DMS 273 treated with DMSO at 0.1 percent for 48 hours (cell line): Measurements from ENCODE around the gene SEPTIN5.
"Not testable (repeated sequence)": the region's sequence is repeated elsewhere in the genome, so short reads cannot be mapped to it uniquely, and the experiment has no call there.

ENCODE experiments used
- DNase-seq: peaks from one replicate; lab custom pipeline; 2025; lab: John Stamatoyannopoulos, UW

Gene SEPTIN5

DNA sequence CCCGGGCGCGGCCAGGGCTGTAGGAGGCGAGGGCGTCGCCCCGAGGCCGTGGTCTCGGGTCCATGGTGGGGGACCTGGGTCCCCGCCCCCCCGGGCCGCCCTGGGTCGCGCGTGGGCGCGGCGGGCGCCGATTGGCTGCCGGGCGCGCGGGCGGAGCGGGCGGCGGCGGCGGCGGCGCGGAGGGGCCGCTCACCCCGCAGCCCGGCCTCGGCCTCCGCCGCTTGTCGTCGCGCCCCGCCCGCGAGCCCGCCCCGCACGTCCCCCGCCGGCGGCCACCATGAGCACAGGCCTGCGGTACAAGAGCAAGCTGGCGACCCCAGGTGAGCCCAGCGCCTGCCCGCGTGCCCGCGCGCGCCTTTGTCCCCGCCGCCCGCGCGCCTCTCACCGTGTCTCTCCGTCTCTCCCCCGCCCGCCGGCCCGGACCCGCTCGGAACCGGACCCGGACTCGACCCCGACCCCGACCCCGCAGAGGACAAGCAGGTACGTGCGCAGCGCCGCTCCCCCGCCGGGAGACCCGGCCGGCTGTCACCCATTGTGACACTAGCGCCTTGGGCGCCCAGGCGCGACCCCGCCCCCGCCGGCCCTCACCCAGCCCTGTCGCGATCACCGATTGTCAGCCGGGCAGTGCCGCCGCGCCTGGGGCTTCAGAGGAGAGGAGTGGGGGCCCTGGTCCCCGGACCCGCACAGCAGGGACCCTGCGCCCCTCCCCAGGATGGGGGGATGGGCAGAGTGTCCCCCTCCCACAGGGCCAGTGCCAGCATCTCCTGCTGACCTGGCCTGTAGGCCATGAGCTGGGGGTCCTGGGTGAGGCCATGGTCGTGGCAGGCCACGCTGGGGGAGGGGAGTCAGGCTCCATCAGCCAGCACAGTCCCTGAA is at the start of gene SEPTIN5:
SEPTIN5 (plus strand) TSS at position 192 of the 876 bp plus-strand sequence; CDS start at position 278, 86 bp downstream.
- no peak for DNase-seq

DNA sequence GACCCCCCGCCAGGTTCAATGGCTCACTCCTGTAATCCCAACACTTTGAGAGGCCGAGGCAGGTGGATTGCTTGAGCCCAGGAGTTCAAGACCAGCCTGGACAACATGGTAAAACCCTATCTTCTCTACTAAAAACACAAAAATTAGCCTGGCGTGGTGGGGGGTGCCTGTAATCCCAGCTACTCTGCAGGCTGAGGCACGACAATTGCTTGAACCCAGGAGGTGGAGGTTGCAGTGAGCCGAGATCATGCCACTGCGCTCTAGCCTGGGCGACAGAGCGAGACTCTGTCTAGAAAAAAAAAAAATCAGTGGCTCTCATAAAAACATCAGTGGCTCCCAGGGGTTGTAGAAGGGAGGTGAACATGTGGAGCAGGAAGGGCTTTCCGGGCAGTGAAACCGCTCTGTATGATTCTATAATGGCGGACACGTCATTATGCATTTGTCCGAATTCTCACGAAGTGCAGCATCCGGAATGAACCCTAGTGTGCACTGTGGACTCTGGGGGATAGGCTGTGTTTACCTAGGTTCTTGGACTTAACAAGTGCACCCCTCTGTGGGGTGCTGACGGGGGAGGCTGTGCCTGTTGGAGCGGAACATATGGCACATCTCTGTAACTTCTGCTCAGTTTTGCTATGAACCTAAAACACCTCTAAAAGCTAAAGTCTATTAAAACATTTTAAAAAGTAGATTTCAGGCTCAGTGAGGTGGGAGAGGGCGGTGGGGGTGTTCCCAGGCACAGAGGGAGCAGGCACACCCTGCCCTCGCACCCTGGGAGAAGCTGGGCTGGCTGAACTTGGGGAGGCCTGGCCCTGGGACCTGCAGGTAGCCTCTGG is 49.1 kb upstream of the SEPTIN5 start:
- DNase-seq = no peak

DNA sequence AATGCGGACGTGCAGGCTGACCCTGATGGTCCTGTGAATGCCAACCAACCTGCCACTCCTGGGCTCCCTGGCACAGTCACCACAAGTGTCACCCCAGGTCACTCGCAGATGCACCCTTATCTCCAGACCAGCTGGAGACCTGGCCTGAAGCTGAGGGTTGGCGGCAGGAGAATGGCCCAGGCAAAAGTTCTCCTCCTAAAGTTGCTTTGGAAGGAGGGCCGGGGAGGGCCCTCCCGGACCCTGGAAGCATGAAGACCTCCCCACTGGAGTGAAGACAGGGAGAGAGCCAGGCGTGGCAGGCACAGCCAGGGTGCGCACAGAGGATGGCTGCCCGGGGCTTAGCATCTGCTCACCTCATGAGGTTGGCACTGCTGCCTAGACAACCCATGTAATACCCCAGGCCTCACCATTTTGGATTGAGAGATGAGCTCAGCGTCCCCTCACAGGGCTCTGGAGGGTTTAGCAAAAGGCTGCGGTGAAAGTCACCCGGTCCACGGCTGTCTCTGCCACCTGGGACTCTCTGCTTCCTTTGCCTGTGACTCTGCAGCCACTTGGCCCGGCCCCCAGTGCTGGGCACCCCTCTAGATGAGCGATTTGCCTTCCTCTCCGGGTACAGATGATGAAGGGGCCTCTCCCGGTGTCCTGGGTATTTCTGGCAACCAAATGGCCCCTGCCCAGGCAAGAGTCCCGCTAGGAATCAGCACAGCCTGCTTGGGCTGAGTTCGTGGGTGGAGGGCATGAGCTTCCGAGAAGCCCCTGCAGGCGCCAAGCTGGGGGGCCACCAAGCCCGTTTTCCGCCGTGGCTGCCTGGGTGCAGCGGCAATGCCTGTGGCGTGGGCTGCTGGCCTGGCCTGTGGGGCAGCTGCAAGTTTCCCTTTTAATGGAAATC is 48.3 kb upstream of the SEPTIN5 start:
- DNase-seq = no peak

DNA sequence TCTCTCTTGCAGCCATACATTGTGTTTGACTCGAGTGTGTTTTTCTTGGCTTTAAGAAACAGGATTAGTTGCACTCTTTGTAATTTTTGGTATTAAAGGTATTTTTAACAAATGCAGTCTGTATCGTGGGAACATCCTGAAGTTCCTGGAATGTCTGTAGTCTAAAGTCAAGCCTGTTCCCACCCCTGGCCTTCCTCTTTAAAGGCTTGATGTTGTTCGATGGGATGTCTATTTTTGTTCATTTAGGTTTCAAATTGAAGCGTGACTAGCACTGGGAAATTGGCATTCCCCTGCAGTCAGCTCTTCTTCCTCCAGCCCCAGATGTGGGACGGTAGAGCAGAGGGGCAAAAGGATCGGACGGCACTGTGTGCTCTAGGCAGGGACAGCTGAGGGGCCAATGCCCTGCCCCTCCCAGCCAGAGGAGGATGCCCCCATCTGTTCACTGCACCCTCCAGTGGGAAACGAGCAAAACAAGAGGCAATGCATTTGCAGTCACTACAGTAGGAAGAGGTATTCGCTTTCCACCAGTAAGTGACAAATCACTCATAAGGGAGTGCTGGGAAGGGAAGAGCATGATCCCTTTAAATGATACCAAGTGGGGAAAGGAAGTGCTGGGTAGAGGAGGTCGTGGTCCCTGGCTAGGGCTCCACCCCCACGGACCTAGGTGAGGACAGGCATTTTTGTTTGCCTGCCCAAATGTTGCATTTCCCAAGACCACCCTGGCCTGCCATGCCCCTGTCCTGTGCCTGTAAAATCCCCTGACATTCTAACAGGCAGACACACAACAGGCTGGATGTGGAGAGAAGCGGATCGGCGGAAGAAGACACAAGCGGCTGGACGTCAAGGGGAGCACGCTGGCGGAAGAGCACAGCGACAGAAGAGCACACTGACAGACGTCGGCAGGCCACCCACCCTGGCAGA is 47.4 kb upstream of the SEPTIN5 start:
- no peak for DNase-seq

DNA sequence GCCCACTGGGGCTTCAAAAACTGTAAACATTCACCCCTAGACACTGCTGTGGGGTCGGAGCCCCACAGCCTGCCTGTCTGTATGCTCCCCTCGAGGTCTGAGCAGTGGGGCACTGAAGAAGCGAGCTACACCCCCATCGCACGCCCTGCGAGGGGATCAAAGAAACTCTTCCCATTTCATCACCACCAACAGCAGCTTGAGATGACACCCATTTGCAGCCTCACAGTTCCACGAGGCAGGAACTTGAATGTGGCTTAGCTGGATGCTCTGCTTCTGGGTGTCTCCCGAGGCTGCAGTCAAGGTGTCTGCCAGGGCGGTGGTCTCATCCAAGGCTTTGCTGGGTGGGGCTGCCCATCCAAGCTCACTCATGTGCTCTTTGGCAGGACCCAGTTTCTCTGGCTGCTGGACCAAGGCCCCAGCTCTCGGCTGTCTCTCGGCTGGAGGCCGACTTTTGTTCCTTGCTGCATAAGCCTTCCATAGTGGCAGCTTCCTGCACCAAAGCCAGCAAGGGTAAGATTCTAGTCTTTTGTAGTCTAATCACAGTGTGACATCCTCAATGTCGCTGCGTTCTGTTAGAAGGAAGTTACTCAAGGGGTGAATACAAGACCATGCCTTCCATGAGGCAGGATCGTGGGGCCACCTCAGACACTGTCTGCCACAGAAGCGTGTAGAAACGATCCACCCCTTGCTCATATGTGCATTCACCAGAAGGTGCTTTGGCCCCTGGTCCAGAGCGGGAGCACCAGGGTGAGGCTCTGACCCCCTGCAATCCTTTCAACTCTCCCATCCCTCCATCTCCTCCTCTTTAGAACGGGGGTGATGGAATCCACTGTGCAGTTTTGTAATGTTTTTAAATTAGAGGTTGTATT is 46.2 kb upstream of the SEPTIN5 start:
- no peak for DNase-seq

DNA sequence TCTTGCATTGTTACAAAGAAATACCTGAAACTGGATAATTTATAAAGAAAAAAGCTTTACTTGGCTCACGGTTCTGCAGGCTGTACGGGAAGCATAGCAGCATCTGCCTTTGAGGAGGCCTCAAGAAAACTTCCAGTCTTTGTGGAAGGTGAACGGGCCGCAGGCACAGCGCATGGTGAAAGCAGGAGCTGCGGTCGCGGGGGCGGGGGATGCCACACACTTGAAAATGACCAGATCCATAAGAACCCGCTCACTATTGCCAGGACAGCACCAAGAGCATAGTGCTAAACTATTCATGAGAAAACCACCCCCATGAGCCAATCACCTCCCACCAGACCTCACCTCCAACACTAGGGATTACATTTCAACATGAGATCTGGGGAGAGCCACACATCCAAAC is 45.6 kb upstream of the SEPTIN5 start:
- DNase-seq = no peak

DNA sequence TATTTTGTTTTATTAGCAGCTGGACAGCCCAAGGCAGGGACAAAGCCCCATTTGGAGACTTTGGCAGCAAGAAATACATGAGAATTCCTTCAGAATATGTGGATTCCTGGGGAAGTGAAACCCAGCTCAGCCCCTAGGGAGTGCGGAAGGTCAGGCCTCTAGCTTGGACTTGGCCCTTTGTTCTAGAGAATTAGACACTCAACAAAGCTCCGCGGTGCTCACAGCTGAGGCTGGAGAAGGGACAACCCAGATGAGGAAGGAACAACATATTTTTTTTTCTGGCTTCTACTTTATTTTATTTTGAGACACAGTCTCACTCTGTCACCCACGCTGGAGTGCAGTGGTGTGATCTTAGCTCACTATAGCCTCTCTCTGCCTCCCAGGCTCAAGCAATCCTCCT is 44.7 kb upstream of the SEPTIN5 start:
- DNase-seq = no peak

DNA sequence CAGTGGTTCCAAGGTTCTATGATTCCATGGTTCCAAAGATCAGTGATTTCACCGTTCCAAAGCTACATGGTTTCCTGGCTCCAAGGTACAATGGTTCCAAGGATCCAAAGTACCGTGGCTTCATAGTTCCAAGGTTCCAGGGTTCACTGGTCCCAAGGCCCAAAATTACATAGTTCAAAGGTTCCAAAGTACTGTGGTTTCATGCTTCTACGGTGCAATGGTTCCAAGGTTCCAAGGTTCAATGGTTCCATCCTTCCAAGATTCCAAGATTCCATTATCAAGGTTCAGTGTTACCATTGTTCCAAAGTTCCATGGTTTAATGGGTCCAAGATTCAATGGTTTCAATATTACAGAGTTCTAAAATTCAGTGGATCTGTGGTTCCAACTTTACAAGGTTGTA is 43.0 kb upstream of the SEPTIN5 start:
- DNase-seq = no peak

DNA sequence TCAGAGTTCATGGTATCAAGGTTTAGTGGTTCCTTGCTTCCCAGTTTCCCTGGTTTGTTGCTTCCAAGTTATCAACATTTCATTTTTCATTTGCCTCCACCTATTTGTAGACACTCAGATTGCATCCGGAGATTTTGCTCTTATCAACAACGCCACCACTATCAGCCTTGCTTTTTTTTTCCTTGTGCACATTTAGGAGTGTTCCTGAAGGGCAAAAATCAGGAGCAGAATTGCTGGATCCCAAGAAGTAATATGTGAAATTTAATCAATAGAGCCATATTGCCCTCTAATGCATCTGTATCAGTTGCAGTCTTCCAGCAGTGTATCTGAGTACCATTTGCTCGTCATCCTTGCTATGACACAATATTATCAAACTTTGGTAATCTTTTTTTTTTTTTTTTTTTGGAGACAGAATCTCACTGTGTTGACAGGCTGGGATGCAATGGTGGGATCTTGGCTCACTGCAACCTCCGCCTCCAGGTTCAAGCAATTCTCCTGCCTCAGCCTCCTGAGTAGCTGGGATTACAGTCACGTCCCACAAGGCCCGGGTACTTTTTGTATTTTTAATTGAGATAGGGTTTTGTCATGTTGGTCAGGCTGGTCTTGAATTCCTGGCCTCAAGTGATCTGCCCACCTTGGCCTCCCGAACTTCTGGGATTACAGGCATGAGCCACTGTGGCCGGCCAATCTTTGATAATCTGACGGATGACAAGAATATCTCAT is 42.1 kb upstream of the SEPTIN5 start:
- DNase-seq = no peak

DNA sequence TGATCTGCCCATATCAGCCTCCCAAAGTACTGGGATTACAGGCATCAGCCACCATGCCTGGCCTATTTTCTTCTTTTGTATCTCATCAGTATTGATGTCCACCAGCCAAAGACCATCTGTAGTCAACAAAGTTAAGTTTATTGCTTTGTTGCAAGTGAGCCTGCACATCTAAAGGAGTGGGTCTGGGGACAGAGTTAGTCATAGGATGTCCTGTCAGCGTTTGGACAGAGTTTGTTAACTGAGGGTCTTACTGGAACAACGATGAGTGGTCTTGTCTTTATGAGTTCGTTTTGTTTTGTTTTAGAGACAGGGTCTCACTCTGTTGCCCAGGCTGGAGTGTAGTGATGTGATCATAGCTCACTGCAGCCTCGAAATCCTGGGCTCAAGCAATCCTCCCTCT is 40.6 kb upstream of the SEPTIN5 start:
- DNase-seq = no peak

DNA sequence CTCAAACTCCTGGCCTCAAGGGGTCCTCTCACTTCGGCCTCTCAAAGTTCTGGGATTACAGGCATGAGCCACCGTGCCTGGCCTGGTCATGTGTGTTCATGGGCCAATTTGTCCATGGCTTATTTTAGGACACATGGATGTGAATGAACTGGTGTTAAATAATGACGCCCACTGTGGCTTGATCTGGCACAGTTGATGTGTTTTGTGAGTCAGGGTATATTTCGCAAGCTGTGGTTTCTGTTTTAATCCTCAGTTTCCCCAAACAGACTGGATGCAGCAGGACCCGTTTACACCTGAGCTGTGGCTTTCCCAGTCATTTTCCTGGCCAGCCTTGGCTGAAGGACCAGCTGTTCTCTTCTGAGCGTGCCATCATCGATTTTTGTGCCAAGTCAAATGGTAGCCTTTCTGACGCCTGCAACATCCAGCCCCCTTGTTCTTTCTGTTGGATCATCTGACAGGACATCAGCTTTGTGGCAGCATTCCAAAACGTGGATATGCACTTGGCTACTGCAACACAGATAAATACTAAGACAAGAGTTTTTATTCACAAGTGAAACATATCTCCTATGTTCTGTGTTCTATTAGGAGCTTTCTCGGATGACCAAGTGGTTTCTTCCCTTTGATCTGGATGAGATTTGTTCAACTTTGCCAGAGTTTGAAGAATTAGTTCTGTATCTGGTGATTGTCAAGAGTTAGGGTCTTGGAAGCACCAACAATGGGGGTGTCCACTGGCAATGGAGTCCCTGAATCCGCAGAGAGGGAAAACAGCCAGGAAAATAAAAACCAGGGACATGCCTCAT is 40.0 kb upstream of the SEPTIN5 start:
- DNase-seq = no peak

DNA sequence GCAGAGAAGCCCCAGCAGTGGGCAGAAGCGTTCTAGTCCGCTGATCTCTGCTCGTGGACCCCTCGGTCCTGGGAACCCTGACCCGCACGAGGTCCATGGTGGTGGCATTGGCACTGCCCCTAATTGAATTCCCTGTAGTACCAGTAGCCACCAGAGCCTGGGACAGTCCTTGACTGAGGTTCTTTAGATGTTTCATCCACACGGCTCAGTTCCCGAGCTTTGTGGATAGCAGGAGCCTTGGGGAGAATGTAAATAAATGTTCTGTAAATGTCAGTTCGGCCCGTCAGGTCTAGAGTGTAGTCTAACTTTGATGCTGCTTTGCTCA is 39.4 kb upstream of the SEPTIN5 start:
- no peak for DNase-seq

DNA sequence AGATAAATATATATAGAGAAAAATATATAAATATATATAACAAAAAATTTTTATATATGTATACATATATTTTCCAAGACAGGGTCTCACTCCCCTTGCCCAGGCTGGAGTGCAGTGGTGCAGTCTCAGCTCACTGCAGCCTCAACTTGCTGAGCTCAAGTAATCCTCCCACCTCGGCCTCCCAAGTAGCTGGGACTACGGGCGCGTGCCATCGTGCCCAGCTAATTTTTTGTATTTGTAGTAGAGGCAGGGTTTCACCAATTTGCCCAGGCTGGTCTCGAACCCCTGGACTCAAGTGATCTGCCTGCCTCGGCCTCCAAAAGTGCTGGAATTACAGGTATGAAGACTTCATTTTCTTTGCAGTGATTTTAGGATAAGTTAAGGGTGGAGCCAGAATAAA is 38.9 kb upstream of the SEPTIN5 start:
- DNase-seq = no peak

DNA sequence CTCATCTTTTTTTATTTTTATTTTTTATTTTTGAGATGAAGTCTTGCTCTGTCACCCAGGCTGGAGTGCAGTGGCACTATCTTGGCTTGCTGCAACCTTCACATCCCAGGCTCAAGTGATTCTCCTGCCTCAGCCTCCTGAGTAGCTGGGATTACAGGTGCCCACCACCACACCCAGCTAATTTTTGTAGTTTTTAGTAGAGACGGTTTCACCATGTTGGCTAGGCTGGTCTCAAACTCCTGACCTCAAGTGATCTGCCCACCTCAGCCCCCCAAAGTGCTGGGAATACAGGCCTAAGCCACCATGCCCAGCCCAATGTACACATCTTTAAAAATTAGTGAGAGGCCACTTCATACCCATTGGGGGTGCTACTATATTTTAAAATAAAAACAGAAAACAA is 37.9 kb upstream of the SEPTIN5 start:
- not testable (repeated sequence) for DNase-seq

DNA sequence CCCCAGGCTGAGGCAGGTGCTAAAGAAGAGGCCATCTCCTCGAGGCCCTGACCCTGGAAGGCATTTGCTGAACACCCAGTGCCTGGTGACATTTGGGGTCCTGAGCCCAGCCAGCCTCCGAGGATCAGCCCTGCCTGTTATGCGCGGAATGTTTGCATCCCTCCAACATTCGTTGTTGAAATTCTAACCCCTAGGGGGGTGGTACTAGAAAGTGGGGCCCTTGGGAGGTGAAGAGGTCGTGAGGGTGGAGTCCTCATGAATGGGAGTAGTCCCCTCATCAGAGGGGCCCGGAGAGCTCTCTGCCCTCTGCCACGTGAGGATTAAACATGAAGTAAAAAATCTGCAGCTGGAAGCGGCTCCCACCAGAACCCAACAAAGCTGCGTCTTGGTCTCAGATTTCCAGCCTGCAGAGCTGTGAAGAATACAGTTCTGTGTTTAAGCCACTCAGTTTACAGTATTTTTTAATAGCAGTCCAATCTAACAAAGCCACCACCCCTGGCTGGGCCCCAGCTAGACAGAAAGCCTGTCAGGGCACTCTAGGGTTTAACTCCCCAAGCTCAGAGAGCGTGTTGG is 35.3 kb upstream of the SEPTIN5 start:
- DNase-seq = no peak

DNA sequence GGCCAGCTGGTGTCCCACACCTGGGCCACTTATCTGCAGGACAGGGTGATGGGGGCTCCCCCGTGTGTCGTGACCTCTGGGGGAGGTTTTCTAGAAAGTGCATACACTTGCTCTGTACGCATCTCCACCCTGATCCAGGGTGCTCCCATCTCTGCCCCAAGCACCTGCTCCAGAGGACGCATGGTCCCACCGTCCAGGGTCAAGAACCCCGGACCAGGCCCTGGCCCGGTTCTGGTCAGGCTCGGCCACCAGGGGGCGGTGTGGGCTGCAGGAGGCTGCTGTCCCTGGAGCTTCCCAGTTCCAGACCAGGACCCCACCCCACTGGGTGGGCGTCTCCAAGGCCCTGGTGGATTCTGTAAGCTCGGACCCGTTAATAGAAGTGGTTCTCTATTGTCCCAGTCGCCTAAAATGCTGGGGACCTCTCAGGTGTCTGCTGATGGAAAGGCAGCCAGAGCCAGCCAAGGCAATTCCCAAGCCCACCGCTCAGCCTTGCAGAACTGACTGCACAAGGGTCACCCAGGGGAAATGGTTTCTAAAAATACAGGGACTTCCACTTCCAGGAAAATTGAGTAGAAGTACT is 34.7 kb upstream of the SEPTIN5 start:
- no peak for DNase-seq

DNA sequence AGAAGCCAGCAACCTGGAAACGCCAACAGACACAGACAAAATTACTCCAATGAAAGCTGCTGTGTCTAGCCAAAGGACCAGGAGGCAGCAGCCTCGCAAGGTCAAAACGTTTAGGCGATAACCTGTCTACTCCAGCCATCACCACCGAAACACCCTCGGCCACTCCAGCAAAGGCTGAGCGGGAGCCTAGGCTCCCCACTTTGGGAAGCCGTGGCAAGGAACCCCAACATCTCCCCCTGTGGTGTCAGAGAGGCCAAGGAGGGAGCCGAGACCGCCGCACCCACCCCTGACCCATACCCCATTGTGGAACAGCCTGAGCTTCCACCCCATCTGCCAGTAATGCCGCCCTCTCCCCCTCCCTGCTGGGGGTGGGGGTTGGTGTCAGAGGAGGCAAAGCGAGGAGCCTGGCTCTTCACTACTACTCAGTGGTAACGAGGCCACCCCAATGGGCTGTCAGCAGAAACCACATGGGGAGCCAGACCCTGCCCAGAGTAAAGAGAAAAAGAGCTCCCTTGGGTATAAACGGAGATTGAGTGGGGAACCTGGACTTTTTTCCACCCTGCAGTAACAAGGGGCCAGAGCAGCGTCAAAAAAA is 33.9 kb upstream of the SEPTIN5 start:
- DNase-seq = no peak
